ENCODE results near the gene GUCA1A. TPM values are rescaled to one million over a fixed set of nuclear protein-coding genes. Genes with fewer than 3 reads are reported as not detected.

The GUCA1A gene
- not detected in 2 replicates for total RNA-seq

- H3K4me3 Mint-ChIP-seq = no peak within 1 kb of the TSS
- no peak within 1 kb of the TSS for H3K27ac Mint-ChIP-seq
- H3K36me3 Mint-ChIP-seq (ENCODE audit: low read depth) = no peaks in the 10 kb centered on the region
- H3K9me3 Mint-ChIP-seq = no peaks in the 10 kb centered on the region
- peaks cover 3% of the 10 kb centered on the region for H3K27me3 Mint-ChIP-seq (ENCODE audit: insufficient read depth)
- no peak for DNase-seq (ENCODE audit: low spot score)
- intact Hi-C loops (cut with micrococcal nuclease) = no loop called here
- H3K4me1 Mint-ChIP-seq (ENCODE audit: low read depth) = no peaks in the 10 kb centered on the region
Measured at GRCh38 chr6:42173101-42173500, at the start of gene GUCA1A. Gene GUCA1A, plus strand, starts transcription at chr6:42173364. Its CDS starts 250 bp downstream, at chr6:42173614.

- no peak overlapping the region for H3K27ac Mint-ChIP-seq
- intact Hi-C loops (cut with micrococcal nuclease) = no loop called here
- no peaks in the 10 kb centered on the region for H3K4me1 Mint-ChIP-seq (ENCODE audit: low read depth)
Measured at GRCh38 chr6:42123379-42124103, 49.6 kb upstream of the GUCA1A start.

GRCh38 chr6:42124223-42124836, 48.8 kb upstream of the GUCA1A start:
- Mint-ChIP-seq H3K27ac (no peak overlapping the region), H3K27me3 (ENCODE audit: insufficient read depth) (no peaks in the 10 kb centered on the region), H3K4me3 (no peak overlapping the region), H3K36me3 (ENCODE audit: low read depth) (no peaks in the 10 kb centered on the region), H3K9me3 (no peaks in the 10 kb centered on the region), H3K4me1 (ENCODE audit: low read depth) (no peaks in the 10 kb centered on the region)
- intact Hi-C loops (cut with micrococcal nuclease) = no loop called here
- DNase-seq (ENCODE audit: low spot score) = no peak

More at GRCh38 chr6:42123379-42124103, 49.6 kb upstream of the GUCA1A start:
- Mint-ChIP-seq H3K9me3 (no peaks in the 10 kb centered on the region), H3K4me3 (no peak overlapping the region), H3K36me3 (ENCODE audit: low read depth) (no peaks in the 10 kb centered on the region), H3K27me3 (ENCODE audit: insufficient read depth) (no peaks in the 10 kb centered on the region)
- no peak for DNase-seq (ENCODE audit: low spot score)

GRCh38 chr6:42125231-42125630, 47.9 kb upstream of the GUCA1A start:
- H3K36me3 Mint-ChIP-seq (ENCODE audit: low read depth) = no peaks in the 10 kb centered on the region
- no peaks in the 10 kb centered on the region for H3K4me1 Mint-ChIP-seq (ENCODE audit: low read depth)
- no peak overlapping the region for H3K4me3 Mint-ChIP-seq
- H3K27me3 Mint-ChIP-seq (ENCODE audit: insufficient read depth) = no peaks in the 10 kb centered on the region
- no peaks in the 10 kb centered on the region for H3K9me3 Mint-ChIP-seq
- intact Hi-C loops (cut with micrococcal nuclease) = no loop called here
- no peak overlapping the region for H3K27ac Mint-ChIP-seq
- DNase-seq (ENCODE audit: low spot score) = no peak

- no peaks in the 10 kb centered on the region for H3K27me3 Mint-ChIP-seq (ENCODE audit: insufficient read depth)
- no peak for DNase-seq (ENCODE audit: low spot score)
- no peak overlapping the region for H3K27ac Mint-ChIP-seq
- H3K4me3 Mint-ChIP-seq = no peak overlapping the region
- H3K4me1 Mint-ChIP-seq (ENCODE audit: low read depth) = no peaks in the 10 kb centered on the region
- intact Hi-C loops (cut with micrococcal nuclease) = no loop called here
- no peaks in the 10 kb centered on the region for H3K9me3 Mint-ChIP-seq
- no peaks in the 10 kb centered on the region for H3K36me3 Mint-ChIP-seq (ENCODE audit: low read depth)
Measured at GRCh38 chr6:42125663-42126062, 47.5 kb upstream of the GUCA1A start.

GRCh38 chr6:42128460-42129359, 44.5 kb upstream of the GUCA1A start:
- Mint-ChIP-seq H3K27ac (no peak overlapping the region), H3K4me1 (ENCODE audit: low read depth) (no peaks in the 10 kb centered on the region), H3K4me3 (no peak overlapping the region), H3K36me3 (ENCODE audit: low read depth) (no peaks in the 10 kb centered on the region), H3K9me3 (no peaks in the 10 kb centered on the region), H3K27me3 (ENCODE audit: insufficient read depth) (peaks cover 3% of the 10 kb centered on the region)
- DNase-seq (ENCODE audit: low spot score) = no peak
- intact Hi-C loops (cut with micrococcal nuclease) = no loop called here

GRCh38 chr6:42129360-42129676, 43.8 kb upstream of the GUCA1A start:
- no peak for DNase-seq (ENCODE audit: low spot score)
- Mint-ChIP-seq H3K27me3 (ENCODE audit: insufficient read depth) (peaks cover 3% of the 10 kb centered on the region), H3K27ac (no peak overlapping the region), H3K4me1 (ENCODE audit: low read depth) (no peaks in the 10 kb centered on the region), H3K9me3 (no peaks in the 10 kb centered on the region), H3K4me3 (no peak overlapping the region), H3K36me3 (ENCODE audit: low read depth) (no peaks in the 10 kb centered on the region)
- intact Hi-C loops (cut with micrococcal nuclease) = no loop called here

- H3K4me1 Mint-ChIP-seq (ENCODE audit: low read depth) = peaks cover 2% of the 10 kb centered on the region
- no peaks in the 10 kb centered on the region for H3K9me3 Mint-ChIP-seq
- H3K27ac Mint-ChIP-seq = no peak overlapping the region
- no peak for DNase-seq (ENCODE audit: low spot score)
- intact Hi-C loops (cut with micrococcal nuclease) = no loop called here
- H3K4me3 Mint-ChIP-seq = no peak overlapping the region
- H3K27me3 Mint-ChIP-seq (ENCODE audit: insufficient read depth) = peaks cover 3% of the 10 kb centered on the region
- H3K36me3 Mint-ChIP-seq (ENCODE audit: low read depth) = no peaks in the 10 kb centered on the region
Measured at GRCh38 chr6:42131531-42131930, 41.6 kb upstream of the GUCA1A start.

- Mint-ChIP-seq H3K27ac (no peak overlapping the region), H3K4me1 (ENCODE audit: low read depth) (peaks cover 9% of the 10 kb centered on the region), H3K9me3 (no peaks in the 10 kb centered on the region), H3K4me3 (no peak overlapping the region), H3K27me3 (ENCODE audit: insufficient read depth) (peaks cover 5% of the 10 kb centered on the region), H3K36me3 (ENCODE audit: low read depth) (no peaks in the 10 kb centered on the region)
- intact Hi-C loops (cut with micrococcal nuclease) = no loop called here
- DNase-seq (ENCODE audit: low spot score) = no peak
Measured at GRCh38 chr6:42133926-42134325, 39.2 kb upstream of the GUCA1A start.

- no peak for DNase-seq (ENCODE audit: low spot score)
- Mint-ChIP-seq H3K9me3 (no peaks in the 10 kb centered on the region), H3K27ac (no peak overlapping the region), H3K4me1 (ENCODE audit: low read depth) (peaks cover 9% of the 10 kb centered on the region), H3K36me3 (ENCODE audit: low read depth) (no peaks in the 10 kb centered on the region), H3K4me3 (no peak overlapping the region), H3K27me3 (ENCODE audit: insufficient read depth) (peaks cover 11% of the 10 kb centered on the region)
- intact Hi-C loops (cut with micrococcal nuclease) = no loop called here
Measured at GRCh38 chr6:42135161-42135560, 38.0 kb upstream of the GUCA1A start.

GRCh38 chr6:42135722-42136121, 37.4 kb upstream of the GUCA1A start:
- H3K4me1 Mint-ChIP-seq (ENCODE audit: low read depth) = peaks cover 9% of the 10 kb centered on the region
- peaks cover 16% of the 10 kb centered on the region for H3K27me3 Mint-ChIP-seq (ENCODE audit: insufficient read depth)
- no peak overlapping the region for H3K4me3 Mint-ChIP-seq
- H3K36me3 Mint-ChIP-seq (ENCODE audit: low read depth) = no peaks in the 10 kb centered on the region
- H3K9me3 Mint-ChIP-seq = no peaks in the 10 kb centered on the region
- intact Hi-C loops (cut with micrococcal nuclease) = no loop called here
- H3K27ac Mint-ChIP-seq = no peak overlapping the region
- DNase-seq (ENCODE audit: low spot score) = no peak

GRCh38 chr6:42136508-42137193, 36.5 kb upstream of the GUCA1A start:
- intact Hi-C loops (cut with micrococcal nuclease) = no loop called here
- Mint-ChIP-seq H3K36me3 (ENCODE audit: low read depth) (no peaks in the 10 kb centered on the region), H3K4me1 (ENCODE audit: low read depth) (peaks cover 9% of the 10 kb centered on the region), H3K9me3 (no peaks in the 10 kb centered on the region), H3K27ac (no peak overlapping the region), H3K4me3 (no peak overlapping the region), H3K27me3 (ENCODE audit: insufficient read depth) (peaks cover 24% of the 10 kb centered on the region)
- DNase-seq (ENCODE audit: low spot score) = no peak
